Measurements from ENCODE around the gene TCF7L2.

TCF7L2 gene

GRCh38 chr10:113038985-113039384, 88.9 kb downstream of the TCF7L2 start:
- Histone ChIP-seq H3K36me3 (ENCODE audit: control insufficient read depth in 2 of 2, insufficient read depth in 2 of 2, low read length in 2 of 2) (peaks cover 6 to 16% of the 10 kb centered on the region in 2 donors), H3K9ac (ENCODE audit: low read depth in 1 of 2, low read length in 2 of 2) (no peak overlapping the region), H3K27ac (ENCODE audit: low read depth in 2 of 2, low read length in 2 of 2) (no peak overlapping the region), H3K4me1 (ENCODE audit: control insufficient read depth in 2 of 2, insufficient read depth in 2 of 2, low read length in 2 of 2) (peaks cover 15 to 17% of the 10 kb centered on the region in 2 donors), H3K9me3 (ENCODE audit: control insufficient read depth in 2 of 2, low read length in 2 of 2) (no peaks in the 10 kb centered on the region), H3K4me3 (ENCODE audit: low read length in 2 of 2) (no peak overlapping the region), H3K27me3 (ENCODE audit: control insufficient read depth in 2 of 2, insufficient read depth in 2 of 2, low read length in 2 of 2) (no peaks in the 10 kb centered on the region)

- no peak overlapping the region for H3K4me3 ChIP-seq (ENCODE audit: low read length in 2 of 2)
- H3K36me3 ChIP-seq (ENCODE audit: control insufficient read depth in 2 of 2, insufficient read depth in 2 of 2, low read length in 2 of 2): peaks cover 9 to 16% of the 10 kb centered on the region in 2 donors
- no peaks in the 10 kb centered on the region for H3K9me3 ChIP-seq (ENCODE audit: control insufficient read depth in 2 of 2, low read length in 2 of 2)
- no peak overlapping the region for H3K27ac ChIP-seq (ENCODE audit: low read depth in 2 of 2, low read length in 2 of 2)
- H3K4me1 ChIP-seq (ENCODE audit: control insufficient read depth in 2 of 2, insufficient read depth in 2 of 2, low read length in 2 of 2): peaks cover 12 to 13% of the 10 kb centered on the region in 2 donors
- H3K9ac ChIP-seq (ENCODE audit: low read depth in 1 of 2, low read length in 2 of 2): no peak overlapping the region
- no peaks in the 10 kb centered on the region for H3K27me3 ChIP-seq (ENCODE audit: control insufficient read depth in 2 of 2, insufficient read depth in 2 of 2, low read length in 2 of 2)
Measured at GRCh38 chr10:113041324-113041723, 91.3 kb downstream of the TCF7L2 start.

- peaks cover 9 to 16% of the 10 kb centered on the region in 2 donors for H3K36me3 ChIP-seq (ENCODE audit: control insufficient read depth in 2 of 2, insufficient read depth in 2 of 2, low read length in 2 of 2)
- no peak overlapping the region for H3K27ac ChIP-seq (ENCODE audit: low read depth in 2 of 2, low read length in 2 of 2)
- H3K9ac ChIP-seq (ENCODE audit: low read depth in 1 of 2, low read length in 2 of 2): no peak overlapping the region
- H3K4me1 ChIP-seq (ENCODE audit: control insufficient read depth in 2 of 2, insufficient read depth in 2 of 2, low read length in 2 of 2): peaks cover 8 to 11% of the 10 kb centered on the region in 2 donors
- H3K9me3 ChIP-seq (ENCODE audit: control insufficient read depth in 2 of 2, low read length in 2 of 2): no peaks in the 10 kb centered on the region
- no peaks in the 10 kb centered on the region for H3K27me3 ChIP-seq (ENCODE audit: control insufficient read depth in 2 of 2, insufficient read depth in 2 of 2, low read length in 2 of 2)
- no peak overlapping the region for H3K4me3 ChIP-seq (ENCODE audit: low read length in 2 of 2)
Measured at GRCh38 chr10:113041841-113042750, 92.0 kb downstream of the TCF7L2 start.

GRCh38 chr10:113042868-113043267, 92.8 kb downstream of the TCF7L2 start:
- Histone ChIP-seq H3K36me3 (ENCODE audit: control insufficient read depth in 2 of 2, insufficient read depth in 2 of 2, low read length in 2 of 2) (peaks cover 9 to 16% of the 10 kb centered on the region in 2 donors), H3K4me3 (ENCODE audit: low read length in 2 of 2) (no peak overlapping the region), H3K9ac (ENCODE audit: low read depth in 1 of 2, low read length in 2 of 2) (no peak overlapping the region), H3K27me3 (ENCODE audit: control insufficient read depth in 2 of 2, insufficient read depth in 2 of 2, low read length in 2 of 2) (no peaks in the 10 kb centered on the region), H3K4me1 (ENCODE audit: control insufficient read depth in 2 of 2, insufficient read depth in 2 of 2, low read length in 2 of 2) (peaks cover 5 to 7% of the 10 kb centered on the region in 2 donors), H3K27ac (ENCODE audit: low read depth in 2 of 2, low read length in 2 of 2) (no peak overlapping the region), H3K9me3 (ENCODE audit: control insufficient read depth in 2 of 2, low read length in 2 of 2) (no peaks in the 10 kb centered on the region)

DNA sequence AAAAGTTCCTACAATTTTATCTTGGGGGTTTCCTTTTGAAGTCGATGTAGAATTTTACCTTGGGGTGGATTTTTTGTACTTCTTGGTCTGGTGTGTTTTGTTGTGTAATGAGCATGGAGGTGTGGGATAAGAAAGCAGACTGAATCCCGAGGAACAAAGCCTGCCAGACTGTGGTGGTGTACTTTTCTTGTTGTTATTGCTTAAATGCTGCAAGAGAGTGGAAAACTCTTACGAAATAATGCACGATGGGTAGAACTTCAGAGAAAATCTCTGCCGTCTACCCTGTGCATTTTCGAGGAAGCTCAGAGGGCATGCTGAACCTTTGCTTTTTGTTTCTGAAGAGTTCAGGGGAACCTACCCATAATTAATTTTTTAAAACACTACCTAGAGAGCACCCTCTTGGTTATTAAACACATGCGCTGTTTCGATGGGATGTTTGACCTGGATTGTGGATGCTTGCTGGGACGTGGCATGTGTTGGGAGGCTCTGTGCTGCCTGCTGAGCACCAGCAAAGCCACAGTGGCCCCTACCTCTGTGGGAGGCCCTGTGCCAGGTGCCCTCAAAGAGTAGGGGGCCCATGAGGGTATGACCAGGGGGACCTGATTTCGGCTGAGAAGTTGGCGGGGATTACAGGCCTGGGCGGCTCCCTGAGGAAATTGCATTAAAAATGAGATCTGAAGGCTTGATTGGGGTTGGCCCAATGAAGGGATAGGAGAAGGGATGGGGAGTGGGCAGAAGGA, 94.1 kb downstream of the TCF7L2 start:
- H3K36me3 ChIP-seq (ENCODE audit: control insufficient read depth in 2 of 2, insufficient read depth in 2 of 2, low read length in 2 of 2): peaks cover 9 to 19% of the 10 kb centered on the region in 2 donors
- no peak overlapping the region for H3K27ac ChIP-seq (ENCODE audit: low read depth in 2 of 2, low read length in 2 of 2)
- H3K9me3 ChIP-seq (ENCODE audit: control insufficient read depth in 2 of 2, low read length in 2 of 2): no peaks in the 10 kb centered on the region
- no peak overlapping the region for H3K4me3 ChIP-seq (ENCODE audit: low read length in 2 of 2)
- H3K9ac ChIP-seq (ENCODE audit: low read depth in 1 of 2, low read length in 2 of 2): no peak overlapping the region
- no peaks in the 10 kb centered on the region for H3K27me3 ChIP-seq (ENCODE audit: control insufficient read depth in 2 of 2, insufficient read depth in 2 of 2, low read length in 2 of 2)
- H3K4me1 ChIP-seq (ENCODE audit: control insufficient read depth in 2 of 2, insufficient read depth in 2 of 2, low read length in 2 of 2): peaks cover 0 to 3% of the 10 kb centered on the region in 2 donors

DNA sequence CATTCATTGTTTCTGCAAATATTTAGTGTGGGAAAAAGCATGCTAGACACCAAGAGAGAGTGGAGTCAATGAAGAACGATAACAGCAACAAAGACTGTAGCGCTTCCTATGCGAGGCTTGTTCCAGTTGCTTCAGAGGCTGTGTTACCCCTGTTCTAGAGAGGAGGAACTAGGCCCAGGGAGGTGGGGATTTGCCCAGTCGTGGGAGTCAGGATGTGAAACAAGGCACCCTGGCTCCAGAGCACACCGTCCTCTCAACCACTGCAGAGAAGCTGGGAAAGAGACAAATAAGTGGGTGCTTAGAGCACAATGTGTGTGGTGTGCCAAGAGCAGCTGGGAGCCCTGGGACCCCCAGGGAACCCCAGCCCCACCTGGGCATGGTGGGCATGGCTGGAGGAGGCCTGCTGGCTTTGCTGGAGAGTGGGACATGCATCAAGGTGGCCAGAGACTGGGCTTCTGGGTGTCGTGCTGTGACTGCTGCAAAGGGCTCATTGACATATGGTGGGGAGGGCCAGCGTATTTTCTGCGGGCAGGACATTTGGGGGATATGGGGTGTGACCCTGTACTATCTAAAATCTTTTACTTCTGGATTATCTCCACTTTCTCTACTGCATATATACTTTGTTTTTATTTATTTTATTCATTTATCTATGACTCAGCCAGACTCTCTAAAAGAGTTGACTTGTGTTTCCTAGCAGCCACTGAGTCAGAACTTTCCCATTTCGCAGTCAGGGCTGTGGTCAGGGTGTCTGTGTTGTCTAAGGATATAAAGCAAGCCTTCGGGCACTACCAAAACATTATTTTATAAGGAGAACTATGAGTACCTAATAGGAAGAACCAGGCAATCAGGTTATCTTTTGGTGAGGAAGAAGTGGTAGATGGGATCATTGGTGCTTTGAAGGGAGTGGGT, 95.4 kb downstream of the TCF7L2 start:
- Histone ChIP-seq H3K27ac (ENCODE audit: low read depth in 2 of 2, low read length in 2 of 2) (no peak overlapping the region), H3K27me3 (ENCODE audit: control insufficient read depth in 2 of 2, insufficient read depth in 2 of 2, low read length in 2 of 2) (no peaks in the 10 kb centered on the region), H3K4me1 (ENCODE audit: control insufficient read depth in 2 of 2, insufficient read depth in 2 of 2, low read length in 2 of 2) (peaks cover 0 to 3% of the 10 kb centered on the region in 2 donors), H3K36me3 (ENCODE audit: control insufficient read depth in 2 of 2, insufficient read depth in 2 of 2, low read length in 2 of 2) (peaks cover 12 to 17% of the 10 kb centered on the region in 2 donors), H3K9ac (ENCODE audit: low read depth in 1 of 2, low read length in 2 of 2) (no peak overlapping the region), H3K9me3 (ENCODE audit: control insufficient read depth in 2 of 2, low read length in 2 of 2) (no peaks in the 10 kb centered on the region), H3K4me3 (ENCODE audit: low read length in 2 of 2) (no peak overlapping the region)

DNA sequence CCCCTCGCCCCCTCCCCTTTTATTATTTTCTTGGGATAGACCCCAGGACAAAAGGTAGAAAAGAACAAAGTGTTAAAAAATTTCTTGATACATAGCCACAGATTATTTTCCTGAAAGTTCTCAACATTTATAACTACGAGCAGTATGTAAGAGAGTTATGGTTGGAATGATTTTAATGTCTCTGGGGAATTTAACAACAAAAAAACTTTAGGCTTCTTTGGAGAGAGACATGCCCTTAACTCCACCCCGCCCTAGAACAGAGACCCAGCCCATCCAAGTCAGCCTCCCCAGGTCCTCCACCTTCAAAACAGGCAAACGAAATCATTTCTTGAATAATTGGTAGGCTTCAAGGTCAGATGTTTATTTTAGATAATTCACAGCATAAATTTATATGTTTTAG, 97.1 kb downstream of the TCF7L2 start:
- no peaks in the 10 kb centered on the region for H3K9me3 ChIP-seq (ENCODE audit: control insufficient read depth in 2 of 2, low read length in 2 of 2)
- no peak overlapping the region for H3K9ac ChIP-seq (ENCODE audit: low read depth in 1 of 2, low read length in 2 of 2)
- peaks cover 0 to 5% of the 10 kb centered on the region in 2 donors for H3K4me1 ChIP-seq (ENCODE audit: control insufficient read depth in 2 of 2, insufficient read depth in 2 of 2, low read length in 2 of 2)
- H3K27ac ChIP-seq (ENCODE audit: low read depth in 2 of 2, low read length in 2 of 2): no peak overlapping the region
- no peak overlapping the region for H3K4me3 ChIP-seq (ENCODE audit: low read length in 2 of 2)
- peaks cover 7 to 18% of the 10 kb centered on the region in 2 donors for H3K36me3 ChIP-seq (ENCODE audit: control insufficient read depth in 2 of 2, insufficient read depth in 2 of 2, low read length in 2 of 2)
- no peaks in the 10 kb centered on the region for H3K27me3 ChIP-seq (ENCODE audit: control insufficient read depth in 2 of 2, insufficient read depth in 2 of 2, low read length in 2 of 2)

DNA sequence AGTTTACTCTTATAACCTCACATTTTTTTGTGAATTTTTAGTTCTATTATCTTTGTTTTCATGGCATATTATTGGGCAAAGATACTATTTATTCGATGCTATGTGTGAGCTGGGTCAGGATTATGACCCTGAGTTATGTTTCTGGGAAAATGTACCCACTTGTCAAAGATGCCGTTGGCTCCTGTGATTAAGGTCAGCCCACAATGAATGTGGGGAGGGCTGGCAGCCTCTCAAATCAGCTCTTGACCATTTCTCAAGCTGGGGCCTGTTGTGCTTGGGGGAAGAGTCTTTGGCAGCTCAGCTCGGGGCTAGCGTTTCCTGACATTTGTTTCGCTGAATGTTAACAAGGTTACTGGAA, 97.5 kb downstream of the TCF7L2 start:
- Histone ChIP-seq H3K9me3 (ENCODE audit: control insufficient read depth in 2 of 2, low read length in 2 of 2) (no peaks in the 10 kb centered on the region), H3K27me3 (ENCODE audit: control insufficient read depth in 2 of 2, insufficient read depth in 2 of 2, low read length in 2 of 2) (no peaks in the 10 kb centered on the region), H3K36me3 (ENCODE audit: control insufficient read depth in 2 of 2, insufficient read depth in 2 of 2, low read length in 2 of 2) (peaks cover 9 to 13% of the 10 kb centered on the region in 2 donors), H3K4me1 (ENCODE audit: control insufficient read depth in 2 of 2, insufficient read depth in 2 of 2, low read length in 2 of 2) (peaks cover 0 to 5% of the 10 kb centered on the region in 2 donors), H3K4me3 (ENCODE audit: low read length in 2 of 2) (no peak overlapping the region), H3K27ac (ENCODE audit: low read depth in 2 of 2, low read length in 2 of 2) (no peak overlapping the region), H3K9ac (ENCODE audit: low read depth in 1 of 2, low read length in 2 of 2) (no peak overlapping the region)

- H3K9me3 ChIP-seq (ENCODE audit: control insufficient read depth in 2 of 2, low read length in 2 of 2): no peaks in the 10 kb centered on the region
- no peak overlapping the region for H3K4me3 ChIP-seq (ENCODE audit: low read length in 2 of 2)
- H3K4me1 ChIP-seq (ENCODE audit: control insufficient read depth in 2 of 2, insufficient read depth in 2 of 2, low read length in 2 of 2): peaks cover 0 to 5% of the 10 kb centered on the region in 2 donors
- H3K27me3 ChIP-seq (ENCODE audit: control insufficient read depth in 2 of 2, insufficient read depth in 2 of 2, low read length in 2 of 2): no peaks in the 10 kb centered on the region
- H3K9ac ChIP-seq (ENCODE audit: low read depth in 1 of 2, low read length in 2 of 2): no peak overlapping the region
- peaks cover 9 to 11% of the 10 kb centered on the region in 2 donors for H3K36me3 ChIP-seq (ENCODE audit: control insufficient read depth in 2 of 2, insufficient read depth in 2 of 2, low read length in 2 of 2)
- no peak overlapping the region for H3K27ac ChIP-seq (ENCODE audit: low read depth in 2 of 2, low read length in 2 of 2)
Measured at GRCh38 chr10:113047963-113048781, 98.1 kb downstream of the TCF7L2 start.
